K562 (cell line): ENCODE results near the gene SLC1A3. TPM values are rescaled to one million over a fixed set of nuclear protein-coding genes. Genes with fewer than 3 reads are reported as not detected.

Experiments
- ATAC-seq: fragments of 200-7000 bp; cut with Tn5 transposase; 3 replicates; pipeline ENCODE4 v1.9.1; 2020; ENCODE audit warnings: moderate library complexity
- BruUV-seq: library from RNA; stranded (reverse); fragments of 400-500 nt; replicated peaks from 2 replicates; lab custom pipeline; 2021; lab: Mats Ljungman, UMichigan
- CTCF ChIA-PET: fragments of 300-600 bp; formaldehyde crosslinking; extraction: SDS; loops from one replicate; lab custom pipeline; 2021; ENCODE audit warnings: low intra/inter-chr PET ratio; lab: Yijun Ruan, JAX
- POLR2A ChIA-PET: fragments of 300-600, 350-650 bp; sonication (Branson Sonifier 250); formaldehyde crosslinking; extraction: SDS; loops from one replicate; lab custom pipeline; 2021; ENCODE audit warnings: antibody characterized with exemption, inconsistent platforms; lab: Yijun Ruan, JAX
- DNase-seq, 4 experiments: peaks; one replicate each; pipeline versions ENCODE4 v3.0.0 to v3.0.0-alpha.2; 2011 to 2018; ENCODE audit warnings: low spot score in 3 of 4, mixed read lengths in 3 of 4; ENCODE audit errors: extremely low read depth in 1 of 4
- FAIRE-seq: peaks from 2 replicates; lab custom pipeline; 2011; peaks lifted over from hg19 to GRCh38; lab: Jason Lieb, UNC
- H2AFZ ChIP-seq: 2 replicates; pipeline ENCODE4 v1.6.0; 2011; ENCODE audit warnings: low read depth, low read length, control low read depth, inconsistent platforms
- H3K27ac ChIP-seq: fragments of 200-600 bp; 3 replicates; pipeline ENCODE4 v1.8.0; 2011; ENCODE audit warnings: low read depth, mild to moderate bottlenecking, control low read depth, inconsistent platforms, low read length, moderate library complexity, mixed read lengths; ENCODE audit errors: extremely low read depth
- H3K27me3 ChIP-seq, 2 experiments: fragments of 300-600 bp in 1 of 2; 2 replicates in 1 of 2; 3 replicates in 1 of 2; pipeline versions ENCODE4 v1.6.0 to v1.8.0; 2011; ENCODE audit warnings: inconsistent platforms in 2 of 2, low read length in 2 of 2, mild to moderate bottlenecking in 1 of 2, mixed read lengths in 1 of 2, moderate library complexity in 1 of 2; ENCODE audit not compliant: control insufficient read depth in 2 of 2, insufficient read depth in 2 of 2
- H3K36me3 ChIP-seq: fragments of 300-600 bp; 3 replicates; pipeline ENCODE4 v1.8.0; 2011; ENCODE audit warnings: mild to moderate bottlenecking, low read length, inconsistent platforms; ENCODE audit not compliant: control insufficient read depth, insufficient read depth
- H3K4me1 ChIP-seq, 2 experiments: fragments of 200-600 bp in 1 of 2; replicated peaks in 1 of 2; 2 replicates in 1 of 2; 3 replicates in 1 of 2; pipeline versions ENCODE4 v1.5.1 to v1.8.0; 2011; ENCODE audit warnings: inconsistent platforms in 2 of 2, low read length in 2 of 2, mild to moderate bottlenecking in 1 of 2, mixed read lengths in 1 of 2, moderate library complexity in 1 of 2; ENCODE audit not compliant: control insufficient read depth in 2 of 2, insufficient read depth in 2 of 2
- H3K4me2 ChIP-seq: 2 replicates; pipeline ENCODE4 v1.6.1; 2011; ENCODE audit warnings: low read length, control low read depth, inconsistent platforms, mixed read lengths; ENCODE audit not compliant: insufficient read depth
- H3K4me3 ChIP-seq: fragments of 200-600 bp; sonication (generic), shearing (Covaris generic); 2 replicates; pipeline ENCODE4 v1.5.1; 2016; ENCODE audit warnings: control low read depth, inconsistent platforms
- H3K79me2 ChIP-seq: fragments of 200-600 bp; 3 replicates; pipeline ENCODE4 v1.8.0; 2011; ENCODE audit warnings: low read length, inconsistent platforms; ENCODE audit not compliant: control insufficient read depth, insufficient read depth
- H3K9ac ChIP-seq, 2 experiments: 2 replicates each; pipeline versions ENCODE4 v1.6.0 to v1.6.1; 2011; ENCODE audit warnings: low read depth in 2 of 2, low read length in 2 of 2, control low read depth in 1 of 2, inconsistent platforms in 1 of 2, mild to moderate bottlenecking in 1 of 2, mixed read lengths in 1 of 2; ENCODE audit not compliant: insufficient read depth in 1 of 2
- H3K9me1 ChIP-seq: one replicate; pipeline ENCODE4 v1.6.0; 2011; ENCODE audit warnings: inconsistent platforms, mild to moderate bottlenecking, low read length, moderate library complexity; ENCODE audit not compliant: control insufficient read depth, insufficient read depth
- H3K9me3 ChIP-seq: replicated peaks from 2 replicates; pipeline ENCODE4 v1.5.1; 2011; ENCODE audit warnings: low read depth, low read length, inconsistent platforms; ENCODE audit not compliant: control insufficient read depth, insufficient read depth
- H4K20me1 ChIP-seq: replicated peaks from 2 replicates; pipeline ENCODE4 v1.6.1; 2011; ENCODE audit warnings: low read length, inconsistent platforms, mixed read lengths; ENCODE audit not compliant: control insufficient read depth, insufficient read depth
- HMGN3 ChIP-seq: IDR thresholded peaks from 2 replicates; pipeline ENCODE4 v1.6.1; 2011; ENCODE audit warnings: borderline replicate concordance, low read depth, mild to moderate bottlenecking, mixed read lengths, low read length; ENCODE audit not compliant: insufficient read length; ENCODE audit errors: extremely low read depth
- TSC22D4 ChIP-seq: fragments of 450-650 bp; IDR thresholded peaks from 2 replicates; pipeline ENCODE4 v1.6.1; 2016; ENCODE audit warnings: missing genetic modification characterization, missing biosample characterization, control low read depth
- in situ Hi-C: fragments of 300-500 bp; cut with MboI; formaldehyde crosslinking; loops from 4 replicates; pipeline ENCODE4 v1.15.0; 2018; ENCODE audit warnings: inconsistent platforms, mixed read lengths
- intact Hi-C: fragments of 100-400 bp; cut with micrococcal nuclease; formaldehyde crosslinking; loops from 2 replicates; pipeline ENCODE4 v1.14.2; 2022
- polyA plus RNA-seq, 8 experiments: library from polyadenylated mRNA; depleted of rRNA in 4 of 8; stranded (reverse) in 5 of 8; unstranded in 3 of 8; fragments of >200 nt; fragmentation: Nextera tagmentation in 2 of 8; fragmentation: Illumina TruSeq in 1 of 8; extraction: Ambion mirVana in 2 of 8; extraction: Trizol in 1 of 8; gene quantifications; 2 replicates each; pipeline versions ENCODE4 v1.2.1 to v1.2.3, GENCODE V29; 2011 to 2014; ENCODE audit warnings: inconsistent platforms in 1 of 8, missing spikeins in 1 of 8
- small RNA-seq: library from RNA; depleted of rRNA; stranded (forward); fragments of <200 nt; gene quantifications from one replicate; pipeline ENCODE3, GENCODE V24; 2014
- total RNA-seq, 7 experiments: library from RNA; depleted of rRNA in 6 of 7; stranded (reverse); fragments of >200 nt in 6 of 7; fragmentation: Illumina TruSeq in 2 of 7; extraction: Trizol in 2 of 7; gene quantifications; 2 replicates each; pipeline versions ENCODE4 v1.2.1 to v1.2.3, GENCODE V29; 2011 to 2021; ENCODE audit warnings: low replicate concordance in 1 of 7
- TF ChIP-seq, protein P1 (sequence below): fragments of 250-450 bp; sonication (Bioruptor Pico); IDR thresholded peaks from 2 replicates; pipeline ENCODE4 v1.8.0; 2022; ENCODE audit warnings: moderate library complexity, mild to moderate bottlenecking, inconsistent platforms
- TF ChIP-seq, protein P2 (sequence below): fragments of 250-450 bp; sonication (Bioruptor Pico); IDR thresholded peaks from 2 replicates; pipeline ENCODE4 v1.5.0; 2021

The SLC1A3 gene
- total and polyA plus RNA-seq, 9 of the 15 experiments (the other 6 are each of a cell fraction or from before 2014, with no cell fraction given): 0.13 TPM; not detected in 8

DNA sequence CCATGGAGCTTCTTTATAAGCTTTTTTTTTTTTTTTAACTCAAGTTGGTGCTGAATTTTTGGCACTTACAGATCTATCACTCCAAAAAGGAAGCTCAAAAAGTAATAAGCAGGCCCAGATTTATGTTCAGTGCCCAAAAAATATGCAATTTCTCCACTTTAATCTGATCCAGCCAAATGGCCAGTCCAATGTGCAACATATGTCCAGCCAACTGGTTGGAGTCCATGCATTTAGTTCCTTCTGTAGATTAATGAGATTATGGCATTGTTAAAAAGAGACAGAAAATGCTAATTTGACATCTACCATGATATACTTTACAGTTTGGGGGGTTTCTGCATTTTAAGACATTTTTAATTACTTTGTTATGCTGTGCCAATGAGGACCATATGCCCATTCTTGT, 129.5 kb downstream of the SLC1A3 start:
- ChIA-PET POLR2A (no interaction called here), CTCF (interaction anchor here (0.7 to 2.2 kb wide), 3 partner anchors 206 to 1455 kb away, joined by 4 to 11 read pairs (median 5); no protein-coding TSS in a partner anchor)
- Histone ChIP-seq H2AFZ (no peak overlapping the region), H3K4me3 (no peak overlapping the region), H3K9ac (no peak overlapping the region), H3K79me2 (no peaks in the 10 kb centered on the region), H3K36me3 (no peaks in the 10 kb centered on the region), H3K4me2 (no peak overlapping the region), H4K20me1 (no peaks in the 10 kb centered on the region), H3K27me3 (peaks cover 2 to 5% of the 10 kb centered on the region in 2 experiments; a peak in 2 of 5 replicates), H3K4me1 (peaks cover 6 to 18% of the 10 kb centered on the region in 2 experiments), H3K9me1 (no peaks in the 10 kb centered on the region), H3K9me3 (no peaks in the 10 kb centered on the region), H3K27ac (no peak overlapping the region)
- TF ChIP-seq, protein P1, sequence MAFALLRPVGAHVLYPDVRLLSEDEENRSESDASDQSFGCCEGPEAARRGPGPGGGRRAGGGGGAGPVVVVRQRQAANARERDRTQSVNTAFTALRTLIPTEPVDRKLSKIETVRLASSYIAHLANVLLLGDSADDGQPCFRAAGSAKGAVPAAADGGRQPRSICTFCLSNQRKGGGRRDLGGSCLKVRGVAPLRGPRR (CRISPR knock-in tag): no peak
- TF ChIP-seq TSC22D4 (tag): no peak
- TF ChIP-seq, protein P2, sequence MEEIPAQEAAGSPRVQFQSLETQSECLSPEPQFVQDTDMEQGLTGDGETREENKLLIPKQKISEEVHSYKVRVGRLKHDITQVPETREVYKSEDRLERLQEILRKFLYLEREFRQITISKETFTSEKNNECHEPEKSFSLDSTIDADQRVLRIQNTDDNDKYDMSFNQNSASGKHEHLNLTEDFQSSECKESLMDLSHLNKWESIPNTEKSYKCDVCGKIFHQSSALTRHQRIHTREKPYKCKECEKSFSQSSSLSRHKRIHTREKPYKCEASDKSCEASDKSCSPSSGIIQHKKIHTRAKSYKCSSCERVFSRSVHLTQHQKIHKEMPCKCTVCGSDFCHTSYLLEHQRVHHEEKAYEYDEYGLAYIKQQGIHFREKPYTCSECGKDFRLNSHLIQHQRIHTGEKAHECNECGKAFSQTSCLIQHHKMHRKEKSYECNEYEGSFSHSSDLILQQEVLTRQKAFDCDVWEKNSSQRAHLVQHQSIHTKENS: no peak
- no peak for TF ChIP-seq HMGN3
- DNase-seq (no peak), ATAC-seq (no peak), FAIRE-seq (no peak)
- intact Hi-C loops (loop anchor here (5.0 to 10.0 kb wide), 3 partner anchors 379 to 1459 kb away; no protein-coding TSS in a partner anchor), in situ Hi-C loops (loop anchor here (5.0 to 25.0 kb wide), 3 partner anchors 136 to 1451 kb away; no protein-coding TSS in a partner anchor)
- no TSS peak for BruUV-seq

Small RNA genes lying within 50 kb of the gene (small RNA-seq; reads per million reads assigned to genes)
- not detected for gene AC010631.1
